ENCODE results near the gene C4orf50. TPM values are rescaled to one million over a fixed set of nuclear protein-coding genes. Genes with fewer than 3 reads are reported as not detected.

Gene C4orf50
- total RNA-seq, 1 experiment from 2014 or later: 0.17 TPM

DNA sequence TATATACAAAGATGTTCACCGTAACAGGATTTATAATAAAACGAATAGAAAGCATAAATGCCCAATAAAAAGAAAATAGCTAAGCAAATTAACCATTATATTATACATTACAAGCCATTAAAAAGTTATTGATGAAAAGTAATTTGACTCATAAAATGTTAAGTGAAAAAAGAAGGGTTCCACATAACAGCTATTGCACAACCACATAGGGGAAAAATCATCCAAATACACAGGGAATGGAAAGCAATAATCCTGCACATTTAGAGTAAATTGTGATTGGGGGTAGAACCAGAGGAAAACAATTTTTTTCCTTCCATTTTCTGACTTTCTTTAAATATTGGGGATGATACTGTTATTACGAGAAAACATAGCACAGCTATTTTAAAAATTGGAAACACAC, 163.3 kb downstream of the C4orf50 start:
- Histone ChIP-seq H3K27ac (ENCODE audit: insufficient read length, low read depth, low read length) (no peak overlapping the region), H4K5ac (ENCODE audit: insufficient read length, low read depth, low read length) (no peak overlapping the region), H4K20me1 (ENCODE audit: control insufficient read depth, insufficient read depth, insufficient read length) (peaks cover 5% of the 10 kb centered on the region), H3K79me2 (ENCODE audit: insufficient read depth, low read length) (peaks cover 3% of the 10 kb centered on the region; the same call in 1 of the 2 replicates), H2AK5ac (ENCODE audit: insufficient read length, low read length) (no peak overlapping the region), H3K27me3 (ENCODE audit: insufficient read depth, low read length) (no peaks in the 10 kb centered on the region), H3K79me1 (ENCODE audit: insufficient read depth, low read depth, low read length, poor library complexity, severe bottlenecking) (peaks cover 5% of the 10 kb centered on the region), H3K9ac (ENCODE audit: extremely low read depth, insufficient read length, low read length) (no peak overlapping the region), H3K56ac (ENCODE audit: insufficient read length, low read depth, low read length) (no peak overlapping the region), H4K91ac (ENCODE audit: insufficient read length, low read depth, low read length) (no peak overlapping the region), H3K14ac (ENCODE audit: insufficient read depth, low read length) (no peak overlapping the region), H2AFZ (ENCODE audit: low read length) (no peak overlapping the region), H3K4ac (ENCODE audit: low read depth, low read length) (no peak overlapping the region), H3K9me3 (ENCODE audit: control insufficient read depth, low read depth, low read length) (no peaks in the 10 kb centered on the region), H3K23me2 (ENCODE audit: insufficient read length, low read depth, low read length, poor library complexity, severe bottlenecking) (no peaks in the 10 kb centered on the region), H2BK5ac (ENCODE audit: insufficient read length, low read length) (no peak overlapping the region), H3K4me1 (ENCODE audit: insufficient read depth, low read length) (no peaks in the 10 kb centered on the region), H3K23ac (ENCODE audit: insufficient read length, low read depth, low read length) (no peak overlapping the region), H2BK12ac (ENCODE audit: insufficient read length, low read depth, low read length) (no peak overlapping the region), H2BK20ac (ENCODE audit: low read depth, low read length, poor library complexity, severe bottlenecking) (no peak overlapping the region), H3T11ph (ENCODE audit: low read length) (no peak overlapping the region), H3K4me2 (ENCODE audit: insufficient read depth, insufficient read length, low read length) (no peak overlapping the region), H3K18ac (ENCODE audit: insufficient read length, low read depth, low read length) (no peak overlapping the region), H4K8ac (replicated peaks; ENCODE audit: insufficient read length, low read depth, low read length) (no peak overlapping the region), H2BK120ac (ENCODE audit: low read depth, low read length, poor library complexity, severe bottlenecking) (no peak overlapping the region), H2BK15ac (ENCODE audit: low read depth, low read length) (no peak overlapping the region)
- WGBS (ENCODE audit: extremely low coverage, insufficient read length, low lambda C conversion rate): no CpG with 5 or more reads among the region's 3 CpGs
- DNase-seq: no peak
- peaks cover 18 to 35% (median 20%) of the 10 kb centered on the region in 3 experiments for H3K36me3 Mint-ChIP-seq (ENCODE audit: insufficient read depth in 1 of 3, low read depth in 3 of 3)
- H3K27ac Mint-ChIP-seq: no peak overlapping the region
- H3K4me1 Mint-ChIP-seq: peaks cover 0 to 10% of the 10 kb centered on the region in 2 experiments; a peak in 3 of 4 replicates
- no peaks in the 10 kb centered on the region for H3K9me3 Mint-ChIP-seq
- no peak for TF ChIP-seq CTCF (conservative IDR thresholded peaks at IDR 0.05)
- H3K4me3 Mint-ChIP-seq: no peak overlapping the region
- no peaks in the 10 kb centered on the region for H3K27me3 Mint-ChIP-seq (ENCODE audit: low read depth)

Measured in H9 (cell line).